Effector memory CD4-positive, alpha-beta T cell (primary cell): ENCODE data around the gene PTPN1.

Experiments
- DNase-seq, 3 donors: peaks; one replicate each; pipeline ENCODE4 v3.0.0-alpha.2; 2020
- H3K27ac ChIP-seq: 2 replicates; pipeline ENCODE4 v1.7.0; 2013; ENCODE audit warnings: mild to moderate bottlenecking, low read length, moderate library complexity; ENCODE audit not compliant: insufficient read depth, poor library complexity, severe bottlenecking
- H3K27me3 ChIP-seq: replicated peaks from 2 replicates; pipeline ENCODE4 v1.7.0; 2013; ENCODE audit warnings: mild to moderate bottlenecking, low read length; ENCODE audit not compliant: insufficient read depth, control insufficient read depth, poor library complexity, severe bottlenecking
- H3K36me3 ChIP-seq: 2 replicates; pipeline ENCODE4 v1.7.0; 2013; ENCODE audit warnings: mild to moderate bottlenecking, low read length, moderate library complexity; ENCODE audit not compliant: control insufficient read depth, insufficient read depth
- H3K4me1 ChIP-seq: 2 replicates; pipeline ENCODE4 v1.7.0; 2013; ENCODE audit warnings: low read length, mild to moderate bottlenecking; ENCODE audit not compliant: control insufficient read depth, insufficient read depth, poor library complexity, severe bottlenecking
- H3K4me3 ChIP-seq: 2 replicates; pipeline ENCODE4 v1.7.0; 2013; ENCODE audit warnings: low read length, low read depth, mild to moderate bottlenecking; ENCODE audit not compliant: insufficient read depth, poor library complexity, severe bottlenecking
- H3K9me3 ChIP-seq: 2 replicates; pipeline ENCODE4 v1.7.0; 2013; ENCODE audit warnings: mild to moderate bottlenecking, low read length, moderate library complexity; ENCODE audit not compliant: control insufficient read depth

The PTPN1 gene

GRCh38 chr20:50540620-50541605 lies 30.7 kb downstream of the PTPN1 start:
- DNase-seq: no peak
- H3K4me1 ChIP-seq: peaks cover 46% of the 10 kb centered on the region
- H3K4me3 ChIP-seq: no peak overlapping the region
- no peaks in the 10 kb centered on the region for H3K9me3 ChIP-seq
- H3K36me3 ChIP-seq: no peaks in the 10 kb centered on the region
- no peaks in the 10 kb centered on the region for H3K27me3 ChIP-seq
- H3K27ac ChIP-seq: no peak overlapping the region

GRCh38 chr20:50541606-50542041 lies 31.4 kb downstream of the PTPN1 start:
- H3K4me3 ChIP-seq: no peak overlapping the region
- peaks cover 53% of the 10 kb centered on the region for H3K4me1 ChIP-seq
- no peaks in the 10 kb centered on the region for H3K36me3 ChIP-seq
- DNase-seq: no peak
- H3K27me3 ChIP-seq: no peaks in the 10 kb centered on the region
- no peaks in the 10 kb centered on the region for H3K9me3 ChIP-seq
- no peak overlapping the region for H3K27ac ChIP-seq

- Histone ChIP-seq H3K27ac (no peak overlapping the region), H3K9me3 (no peaks in the 10 kb centered on the region), H3K27me3 (no peaks in the 10 kb centered on the region), H3K4me1 (peaks cover 47% of the 10 kb centered on the region), H3K4me3 (no peak overlapping the region), H3K36me3 (peaks cover 1% of the 10 kb centered on the region)
- DNase-seq: no peak
These were observed 33.1 kb downstream of the PTPN1 start for GRCh38 chr20:50543326-50543725.

GRCh38 chr20:50545126-50545525 lies 34.9 kb downstream of the PTPN1 start:
- no peak overlapping the region for H3K27ac ChIP-seq
- no peak overlapping the region for H3K4me3 ChIP-seq
- no peaks in the 10 kb centered on the region for H3K9me3 ChIP-seq
- DNase-seq: no peak
- H3K36me3 ChIP-seq: peaks cover 8% of the 10 kb centered on the region
- H3K27me3 ChIP-seq: no peaks in the 10 kb centered on the region
- H3K4me1 ChIP-seq: peaks cover 47% of the 10 kb centered on the region

GRCh38 chr20:50546729-50547314 lies 36.6 kb downstream of the PTPN1 start:
- Histone ChIP-seq H3K36me3 (peaks cover 11% of the 10 kb centered on the region), H3K4me3 (peak overlapping the region; percentile 43), H3K9me3 (no peaks in the 10 kb centered on the region), H3K4me1 (peaks cover 34% of the 10 kb centered on the region), H3K27ac (peak overlapping the region; percentile 50), H3K27me3 (no peaks in the 10 kb centered on the region)
- DNase-seq: no peak

- no peak overlapping the region for H3K27ac ChIP-seq
- no peaks in the 10 kb centered on the region for H3K9me3 ChIP-seq
- no peak overlapping the region for H3K4me3 ChIP-seq
- peaks cover 11% of the 10 kb centered on the region for H3K36me3 ChIP-seq
- peaks cover 30% of the 10 kb centered on the region for H3K4me1 ChIP-seq
- H3K27me3 ChIP-seq: no peaks in the 10 kb centered on the region
- no peak for DNase-seq
These were observed 37.8 kb downstream of the PTPN1 start for GRCh38 chr20:50547964-50548363.

GRCh38 chr20:50548396-50548795 lies 38.2 kb downstream of the PTPN1 start:
- Histone ChIP-seq H3K27ac (no peak overlapping the region), H3K4me1 (peaks cover 30% of the 10 kb centered on the region)
- DNase-seq: no peak

GRCh38 chr20:50550531-50550930 lies 40.3 kb downstream of the PTPN1 start:
- no peak overlapping the region for H3K27ac ChIP-seq
- no peaks in the 10 kb centered on the region for H3K27me3 ChIP-seq
- H3K4me1 ChIP-seq: peaks cover 16% of the 10 kb centered on the region
- H3K4me3 ChIP-seq: no peak overlapping the region
- peaks cover 11% of the 10 kb centered on the region for H3K36me3 ChIP-seq
- no peaks in the 10 kb centered on the region for H3K9me3 ChIP-seq
- DNase-seq: no peak

More at GRCh38 chr20:50548396-50548795, 38.2 kb downstream of the PTPN1 start:
- H3K27me3 ChIP-seq: no peaks in the 10 kb centered on the region
- no peaks in the 10 kb centered on the region for H3K9me3 ChIP-seq
- H3K4me3 ChIP-seq: no peak overlapping the region
- peaks cover 11% of the 10 kb centered on the region for H3K36me3 ChIP-seq

- Histone ChIP-seq H3K4me3 (no peak overlapping the region), H3K27ac (no peak overlapping the region), H3K4me1 (peaks cover 9% of the 10 kb centered on the region), H3K36me3 (peaks cover 14% of the 10 kb centered on the region), H3K27me3 (no peaks in the 10 kb centered on the region), H3K9me3 (no peaks in the 10 kb centered on the region)
- DNase-seq: no peak
These were observed 41.1 kb downstream of the PTPN1 start for GRCh38 chr20:50551288-50551687.

GRCh38 chr20:50552979-50553378 lies 42.8 kb downstream of the PTPN1 start:
- H3K4me1 ChIP-seq: no peaks in the 10 kb centered on the region
- peaks cover 18% of the 10 kb centered on the region for H3K36me3 ChIP-seq
- no peaks in the 10 kb centered on the region for H3K9me3 ChIP-seq
- H3K27ac ChIP-seq: no peak overlapping the region
- H3K27me3 ChIP-seq: no peaks in the 10 kb centered on the region
- no peak for DNase-seq
- H3K4me3 ChIP-seq: no peak overlapping the region
